Midbrain (tissue), 1 donor: ENCODE measurements around the gene DGAT2L6.

ENCODE experiments used
- DNase-seq: peaks from one replicate; lab custom pipeline; 2025; lab: John Stamatoyannopoulos, UW

DGAT2L6 gene

GRCh38 chrX:70176938-70177533, at the start of gene DGAT2L6:
Gene DGAT2L6, plus strand, starts transcription at chrX:70177483. Its CDS starts 100 bp downstream, at chrX:70177583.
- no peak for DNase-seq

- no peak for DNase-seq
These were observed 49.2 kb upstream of the DGAT2L6 start for GRCh38 chrX:70128071-70128470.

GRCh38 chrX:70129816-70130215, 47.5 kb upstream of the DGAT2L6 start:
- no peak for DNase-seq

GRCh38 chrX:70132224-70132623, 45.1 kb upstream of the DGAT2L6 start:
- no peak for DNase-seq

- DNase-seq, result no peak
These were observed 44.4 kb upstream of the DGAT2L6 start for GRCh38 chrX:70132877-70133302.

- peak; percentile 88 for DNase-seq
These were observed 43.8 kb upstream of the DGAT2L6 start, which contains the start of gene IGBP1 for GRCh38 chrX:70133303-70134115. Gene IGBP1, plus strand, starts transcription at chrX:70133447. Its CDS starts 501 bp downstream, at chrX:70133948.

- DNase-seq, result no peak
These were observed 43.2 kb upstream of the DGAT2L6 start for GRCh38 chrX:70134116-70134477.

GRCh38 chrX:70138622-70139021, 38.7 kb upstream of the DGAT2L6 start:
- DNase-seq, result no peak

GRCh38 chrX:70139736-70140135, 37.5 kb upstream of the DGAT2L6 start:
- DNase-seq, result peak; percentile 13

GRCh38 chrX:70141373-70141772, 35.9 kb upstream of the DGAT2L6 start:
- DNase-seq, result no peak

- no peak for DNase-seq
These were observed 10.4 kb upstream of the DGAT2L6 start for GRCh38 chrX:70166601-70167590.

GRCh38 chrX:70168238-70169188, 8.8 kb upstream of the DGAT2L6 start:
- DNase-seq, result no peak

- no peak for DNase-seq
These were observed 8.0 kb upstream of the DGAT2L6 start for GRCh38 chrX:70169281-70169680.

GRCh38 chrX:70171624-70172023, 5.7 kb upstream of the DGAT2L6 start:
- no peak for DNase-seq

GRCh38 chrX:70172221-70172620, 5.1 kb upstream of the DGAT2L6 start:
- no peak for DNase-seq

- DNase-seq, result no peak
These were observed 4.3 kb upstream of the DGAT2L6 start for GRCh38 chrX:70172964-70173363.

- DNase-seq, result no peak
These were observed 2.5 kb upstream of the DGAT2L6 start for GRCh38 chrX:70174754-70175153.

GRCh38 chrX:70175338-70175737, 1.9 kb upstream of the DGAT2L6 start:
- no peak for DNase-seq

- DNase-seq, result no peak
These were observed 5.8 kb downstream of the DGAT2L6 start for GRCh38 chrX:70183091-70183490.

- no peak for DNase-seq
These were observed 12.9 kb downstream of the DGAT2L6 start for GRCh38 chrX:70190225-70190624.
